Measurements from ENCODE around the gene EIF4H.

The EIF4H gene

DNA sequence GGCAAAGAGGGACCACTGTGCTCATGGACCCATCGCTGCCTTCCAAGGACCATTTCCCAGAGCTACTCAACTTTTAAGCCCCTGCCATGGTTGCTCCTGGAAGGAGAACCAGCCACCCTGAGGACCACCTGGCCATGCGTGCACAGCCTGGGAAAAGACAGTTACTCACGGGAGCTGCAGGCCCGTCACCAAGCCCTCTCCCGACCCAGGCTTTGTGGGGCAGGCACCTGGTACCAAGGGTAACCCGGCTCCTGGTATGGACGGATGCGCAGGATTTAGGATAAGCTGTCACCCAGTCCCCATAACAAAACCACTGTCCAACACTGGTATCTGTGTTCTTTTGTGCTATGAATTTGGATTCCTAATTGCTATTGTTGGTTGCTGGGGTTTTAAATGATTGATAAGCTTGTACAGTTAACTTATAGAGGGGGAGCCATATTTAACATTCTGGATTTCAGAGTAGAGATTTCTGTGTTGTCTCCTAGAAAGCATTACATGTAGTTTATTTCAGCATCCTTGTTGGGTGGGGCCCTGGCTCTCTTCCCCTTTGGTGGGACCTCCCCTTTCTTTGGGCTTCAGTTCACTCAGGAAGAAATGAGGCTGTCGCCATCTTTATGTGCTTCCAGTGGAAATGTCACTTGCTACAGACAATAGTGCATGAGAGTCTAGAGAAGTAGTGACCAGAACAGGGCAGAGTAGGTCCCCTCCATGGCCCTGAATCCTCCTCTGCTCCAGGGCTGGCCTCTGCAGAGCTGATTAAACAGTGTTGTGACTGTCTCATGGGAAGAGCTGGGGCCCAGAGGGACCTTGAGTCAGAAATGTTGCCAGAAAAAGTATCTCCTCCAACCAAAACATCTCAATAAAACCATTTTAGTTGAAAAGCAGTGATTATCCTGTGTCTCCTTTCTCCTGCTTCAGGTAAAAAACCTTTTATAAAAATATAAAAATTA, 55.1 kb downstream of the EIF4H start:
- no peak for DNase-seq

DNA sequence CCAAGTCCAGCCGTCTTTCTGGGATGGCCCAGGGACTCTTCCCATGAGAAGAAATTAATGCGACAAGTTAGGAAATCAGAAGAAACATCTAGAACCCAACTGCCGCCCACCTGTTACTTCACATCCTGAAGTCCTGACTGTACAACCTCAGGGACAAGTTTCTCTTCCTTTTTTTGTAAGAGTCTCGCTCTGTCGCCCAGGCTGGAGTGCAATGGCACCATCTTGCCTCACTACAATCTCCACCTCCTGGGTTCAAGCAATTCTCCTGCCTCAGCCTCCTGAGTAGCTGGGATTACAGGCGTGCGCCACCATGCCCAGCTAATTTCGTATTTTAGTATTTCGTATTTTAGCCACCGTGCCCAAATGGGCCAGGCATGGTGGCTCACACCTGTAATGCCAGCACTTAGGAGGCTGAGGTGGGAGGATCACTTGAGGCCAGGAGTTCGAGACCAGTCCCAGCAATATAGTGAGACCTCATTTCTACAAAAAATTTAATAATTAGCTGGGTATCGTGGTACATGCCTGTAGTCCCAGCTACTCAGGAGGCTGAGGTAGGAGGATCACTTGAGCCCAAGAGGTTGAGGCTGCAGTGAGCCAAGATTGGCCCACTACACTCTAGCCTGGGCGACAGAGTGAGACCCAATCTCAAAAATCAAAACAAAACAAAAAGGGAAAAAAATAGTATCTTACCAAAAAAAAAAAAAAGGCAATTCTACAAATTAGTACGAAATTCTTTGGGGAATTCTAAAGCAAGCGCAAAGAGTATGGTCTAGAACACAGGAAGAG, 56.5 kb downstream of the EIF4H start:
- no peak for DNase-seq

- no peak for DNase-seq
Observed at GRCh38 chr7:74231232-74231590, 57.1 kb downstream of the EIF4H start.

DNA sequence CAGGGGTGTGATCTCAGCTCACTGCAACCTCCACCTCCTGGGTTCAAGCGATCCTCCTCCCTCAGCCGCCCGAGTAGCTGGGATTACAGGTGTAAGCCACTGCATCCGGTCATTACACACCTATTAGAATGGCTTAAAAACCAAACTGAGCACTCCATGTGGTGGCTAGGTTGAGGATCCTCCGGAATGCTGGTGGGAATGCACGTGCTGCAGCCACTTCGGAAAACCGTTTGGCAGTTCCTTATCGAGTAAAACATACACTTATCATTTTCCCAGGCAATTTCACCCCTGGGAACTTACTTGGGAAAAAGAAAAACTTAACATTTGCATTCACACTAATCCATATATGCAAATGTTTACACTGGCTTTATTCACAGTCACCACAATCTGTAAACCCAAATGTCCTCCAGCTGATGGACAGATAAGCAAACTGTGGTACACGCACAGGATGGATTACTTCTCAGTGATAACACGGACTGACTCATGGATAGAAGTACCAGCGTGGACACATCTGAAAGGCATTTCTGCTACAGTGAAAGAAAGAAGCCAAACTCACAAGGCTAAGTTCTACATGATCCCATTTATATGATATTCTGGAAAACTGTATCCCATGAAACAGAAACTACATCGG, 59.6 kb downstream of the EIF4H start:
- DNase-seq: no peak

DNA sequence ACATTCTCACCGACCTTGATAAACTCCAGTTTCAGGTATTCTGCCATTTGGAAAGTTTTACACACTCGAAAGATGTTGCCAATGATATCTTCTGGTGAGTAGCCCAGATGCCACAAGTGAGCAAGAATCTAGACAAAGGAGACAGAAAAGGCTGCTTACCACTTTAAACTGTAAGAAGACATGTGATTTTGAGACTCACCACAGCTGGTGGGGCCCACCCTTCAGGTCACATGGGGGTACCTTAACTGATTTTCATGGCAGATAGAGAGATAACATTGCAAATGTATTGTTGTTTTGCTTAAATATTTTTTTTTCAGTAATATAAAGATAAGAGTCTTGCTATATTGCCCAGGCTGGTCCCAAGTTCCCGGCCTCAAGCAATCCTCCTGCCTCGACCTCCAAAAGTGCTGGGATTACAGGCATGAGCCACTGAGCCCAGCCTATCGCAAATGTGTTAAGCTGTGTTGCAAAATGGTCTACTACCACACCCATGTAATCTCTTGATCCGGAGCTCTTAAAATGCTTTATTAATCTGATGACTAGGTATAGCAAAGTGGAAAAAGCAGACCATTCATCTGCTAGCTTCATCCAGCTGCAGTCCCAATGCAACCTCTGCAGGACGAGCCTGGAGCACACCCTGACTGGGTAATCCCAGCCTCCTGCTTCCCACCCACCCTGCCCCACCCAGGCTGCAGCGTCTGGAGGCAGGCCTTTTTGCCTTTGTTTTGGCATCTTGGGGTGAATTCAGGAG, 61.5 kb downstream of the EIF4H start:
- no peak for DNase-seq

GRCh38 chr7:74236284-74236683, 62.1 kb downstream of the EIF4H start:
- DNase-seq: no peak

DNA sequence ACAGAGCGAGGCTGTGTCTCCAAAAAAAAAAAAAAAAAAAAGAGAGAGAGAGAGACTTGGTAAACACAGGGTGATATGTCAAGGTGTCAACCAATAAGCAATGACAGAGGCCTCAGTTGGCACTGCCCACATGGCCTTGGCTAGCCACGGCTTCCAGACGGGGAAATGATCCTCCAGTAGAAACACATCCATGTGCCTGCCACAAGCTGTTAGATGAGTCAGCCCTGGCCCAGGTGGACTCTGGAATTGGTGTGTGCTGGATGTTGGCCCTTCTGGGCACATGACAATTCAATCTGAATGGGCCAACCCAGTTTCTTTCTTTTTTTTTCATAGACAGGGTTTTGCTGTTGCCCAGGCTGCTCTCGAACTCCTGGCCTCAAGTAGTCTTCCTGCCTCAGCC, 66.3 kb downstream of the EIF4H start:
- DNase-seq: no peak

- DNase-seq: no peak
Observed at GRCh38 chr7:74242122-74242443, 67.9 kb downstream of the EIF4H start.

- DNase-seq: no peak
Observed at GRCh38 chr7:74246497-74246896, 72.3 kb downstream of the EIF4H start.
